MG63 (cell line): ENCODE data around the gene FAR2. TPM values are rescaled to one million over a fixed set of nuclear protein-coding genes. Genes with fewer than 3 reads are reported as not detected.

Experiments used
- DNase-seq: peaks from one replicate; pipeline ENCODE4 v3.0.0-alpha.2; 2020
- H3K27me3 ChIP-seq: fragments of 250-450 bp; sonication (Bioruptor Pico); 2 replicates; pipeline ENCODE4 v1.5.1; 2020; ENCODE audit warnings: mild to moderate bottlenecking, moderate library complexity
- H3K36me3 ChIP-seq: fragments of 250-450 bp; sonication (Bioruptor Pico); 2 replicates; pipeline ENCODE4 v1.5.1; 2020; ENCODE audit warnings: mild to moderate bottlenecking, moderate library complexity
- H3K4me3 ChIP-seq: fragments of 250-450 bp; sonication (Bioruptor Pico); 2 replicates; pipeline ENCODE4 v1.5.1; 2020; ENCODE audit warnings: mild to moderate bottlenecking, moderate library complexity
- H3K9me3 ChIP-seq: fragments of 250-450 bp; sonication (Bioruptor Pico); 2 replicates; pipeline ENCODE4 v1.5.1; 2020; ENCODE audit warnings: mild to moderate bottlenecking, moderate library complexity
- total RNA-seq: library from RNA; depleted of rRNA; stranded (reverse); fragments of >200 nt; shearing (Covaris generic); gene quantifications from 2 replicates; pipeline ENCODE4 v1.2.3, GENCODE V29; 2014; ENCODE audit warnings: low replicate concordance

The FAR2 gene
- total RNA-seq, 1 experiment from 2014 or later, result 19.5 TPM

DNA sequence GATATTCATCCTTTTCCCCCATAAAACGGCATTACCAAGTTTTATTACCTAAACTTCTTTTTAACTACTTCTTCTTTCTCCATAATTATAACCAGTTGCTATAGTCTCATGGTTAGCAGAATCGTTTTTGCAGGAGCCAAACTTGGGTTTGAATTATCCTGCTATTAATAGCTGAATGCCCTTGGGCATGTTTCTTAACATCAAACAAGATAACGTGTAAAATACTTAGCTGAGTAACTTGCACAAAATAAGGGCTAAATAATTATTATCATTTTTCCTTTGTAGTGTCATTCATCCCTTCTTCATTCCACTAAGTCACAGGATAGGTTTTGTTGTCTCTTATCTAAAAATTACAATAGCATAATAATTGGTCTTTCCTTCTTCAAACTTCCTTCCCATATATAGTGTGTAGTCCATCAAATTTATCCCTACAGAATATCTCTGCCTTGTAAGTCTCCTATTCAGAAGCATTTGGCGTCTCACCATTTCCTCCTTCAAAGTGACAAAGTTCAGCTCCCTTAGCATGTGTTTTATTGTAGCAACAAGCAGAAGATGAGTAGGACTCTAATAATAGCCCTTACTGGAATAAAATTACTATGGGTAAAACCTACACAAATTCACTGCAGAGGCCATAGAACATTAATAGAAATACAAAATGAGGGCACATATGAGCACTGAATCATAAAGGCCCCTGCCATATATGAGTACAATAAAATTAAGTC lies 63.8 kb downstream of the FAR2 start:
- no peak for DNase-seq
- H3K36me3 ChIP-seq, result no peaks in the 10 kb centered on the region
- H3K9me3 ChIP-seq, result no peaks in the 10 kb centered on the region
- no peaks in the 10 kb centered on the region for H3K27me3 ChIP-seq
- H3K4me3 ChIP-seq, result no peak overlapping the region

DNA sequence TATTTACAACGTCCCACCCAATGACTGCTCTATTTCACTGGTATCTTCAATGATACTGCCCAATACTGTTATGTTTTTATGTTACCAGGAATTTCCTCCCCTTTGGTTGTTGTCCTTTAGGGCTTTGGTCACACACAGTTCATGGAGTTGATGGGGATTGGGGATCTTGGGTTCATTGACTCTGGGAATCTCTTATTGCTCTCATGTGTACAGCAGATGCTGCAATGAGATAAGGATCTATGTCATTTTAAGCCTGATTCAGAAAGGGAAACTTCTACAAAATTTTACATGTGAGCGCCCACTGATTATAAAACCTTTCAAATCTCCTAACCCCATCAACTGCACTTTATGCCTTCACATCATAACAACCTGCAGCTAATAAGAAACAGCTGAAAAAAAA lies 67.2 kb downstream of the FAR2 start:
- Histone ChIP-seq H3K9me3 (peaks cover 7% of the 10 kb centered on the region; the same call in 1 of the 2 replicates), H3K4me3 (no peak overlapping the region), H3K36me3 (peaks cover 7% of the 10 kb centered on the region; the same call in 1 of the 2 replicates), H3K27me3 (no peaks in the 10 kb centered on the region)
- no peak for DNase-seq

- no peak overlapping the region for H3K4me3 ChIP-seq
- H3K27me3 ChIP-seq, result no peaks in the 10 kb centered on the region
- H3K36me3 ChIP-seq, result peaks cover 10% of the 10 kb centered on the region; the same call in 1 of the 2 replicates
- peaks cover 7% of the 10 kb centered on the region; the same call in 1 of the 2 replicates for H3K9me3 ChIP-seq
- DNase-seq, result no peak
These were observed 67.9 kb downstream of the FAR2 start for GRCh38 chr12:29216797-29217575.

GRCh38 chr12:29220632-29221336 lies 71.7 kb downstream of the FAR2 start:
- peaks cover 7% of the 10 kb centered on the region; the same call in 1 of the 2 replicates for H3K9me3 ChIP-seq
- H3K4me3 ChIP-seq, result no peak overlapping the region
- H3K36me3 ChIP-seq, result peaks cover 12% of the 10 kb centered on the region; the same call in 1 of the 2 replicates
- H3K27me3 ChIP-seq, result no peaks in the 10 kb centered on the region
- no peak for DNase-seq

DNA sequence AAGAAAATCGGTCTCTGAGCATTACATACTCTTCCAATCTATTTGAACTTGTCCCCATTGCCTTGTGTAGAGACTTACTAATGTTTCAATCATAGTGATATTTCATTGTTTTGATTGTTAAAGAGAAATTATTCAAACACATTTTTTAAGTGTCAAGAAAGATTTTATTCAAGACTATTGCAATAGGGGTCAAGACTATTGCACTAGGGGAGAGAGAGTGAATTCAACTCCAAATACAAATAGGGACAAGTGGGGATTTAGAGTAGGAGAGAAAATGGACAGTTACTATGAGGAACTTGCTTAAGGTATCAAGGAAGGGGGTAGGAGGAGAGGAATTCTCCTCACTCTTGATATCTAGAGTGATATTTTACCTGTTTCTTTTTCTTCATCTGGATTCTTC lies 73.1 kb downstream of the FAR2 start:
- Histone ChIP-seq H3K36me3 (peaks cover 12% of the 10 kb centered on the region; the same call in 1 of the 2 replicates), H3K27me3 (no peaks in the 10 kb centered on the region), H3K4me3 (no peak overlapping the region), H3K9me3 (peaks cover 7% of the 10 kb centered on the region; the same call in 1 of the 2 replicates)
- DNase-seq, result no peak

DNA sequence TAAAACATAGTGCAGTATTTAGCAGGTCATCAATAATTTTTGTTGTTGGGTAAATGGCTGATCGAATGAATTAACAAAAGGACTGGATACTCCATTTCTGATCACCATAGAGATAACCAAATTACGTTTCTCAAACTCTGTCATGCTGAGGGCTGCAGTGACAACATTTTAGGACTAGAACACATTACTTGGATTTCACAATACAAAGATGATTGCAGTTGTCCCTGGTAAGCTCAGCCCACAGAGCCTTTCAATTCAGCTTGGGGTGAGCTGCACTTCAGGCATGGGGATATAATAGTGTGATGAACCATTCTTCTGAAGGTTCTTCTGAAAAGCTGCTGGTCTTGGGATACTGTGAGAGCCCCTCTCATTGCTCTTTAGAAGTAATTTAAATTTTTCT lies 74.3 kb downstream of the FAR2 start:
- Histone ChIP-seq H3K9me3 (peaks cover 7% of the 10 kb centered on the region; the same call in 1 of the 2 replicates), H3K27me3 (no peaks in the 10 kb centered on the region), H3K4me3 (no peak overlapping the region), H3K36me3 (peaks cover 12% of the 10 kb centered on the region; the same call in 1 of the 2 replicates)
- no peak for DNase-seq

DNA sequence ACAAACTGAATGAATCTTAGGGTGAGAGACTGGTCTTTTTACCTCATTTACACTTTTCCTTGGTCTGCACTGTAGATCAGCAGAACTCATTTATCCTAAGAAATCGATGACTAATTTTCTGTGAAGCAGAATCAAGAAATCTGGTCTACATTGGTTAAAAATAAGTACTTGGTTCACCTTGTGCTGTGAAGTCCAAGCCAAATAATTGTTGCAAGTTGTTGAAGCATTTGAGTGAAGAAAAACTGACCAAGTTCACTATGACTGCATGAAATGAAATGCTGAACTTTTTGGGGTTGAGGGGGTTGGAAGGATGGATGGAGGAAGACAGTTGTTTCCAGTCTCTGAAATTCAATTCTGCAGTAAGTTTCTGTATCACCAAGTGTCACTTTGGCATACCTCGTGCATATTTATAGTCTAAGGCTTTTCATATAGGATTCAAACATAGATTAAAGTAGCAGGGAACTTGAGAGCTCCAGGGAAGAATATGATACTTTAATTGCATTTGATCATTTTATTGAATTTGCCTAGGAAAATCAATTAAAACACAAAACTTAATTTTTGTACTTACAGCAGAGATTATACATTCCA lies 75.0 kb downstream of the FAR2 start:
- no peak for DNase-seq
- Histone ChIP-seq H3K4me3 (no peak overlapping the region), H3K27me3 (no peaks in the 10 kb centered on the region), H3K36me3 (peaks cover 15% of the 10 kb centered on the region), H3K9me3 (peaks cover 7% of the 10 kb centered on the region; the same call in 1 of the 2 replicates)

GRCh38 chr12:29224572-29224971 lies 75.5 kb downstream of the FAR2 start:
- Histone ChIP-seq H3K4me3 (no peak overlapping the region), H3K36me3 (peaks cover 19% of the 10 kb centered on the region), H3K27me3 (no peaks in the 10 kb centered on the region), H3K9me3 (peaks cover 9% of the 10 kb centered on the region; the same call in 1 of the 2 replicates)
- DNase-seq, result no peak

DNA sequence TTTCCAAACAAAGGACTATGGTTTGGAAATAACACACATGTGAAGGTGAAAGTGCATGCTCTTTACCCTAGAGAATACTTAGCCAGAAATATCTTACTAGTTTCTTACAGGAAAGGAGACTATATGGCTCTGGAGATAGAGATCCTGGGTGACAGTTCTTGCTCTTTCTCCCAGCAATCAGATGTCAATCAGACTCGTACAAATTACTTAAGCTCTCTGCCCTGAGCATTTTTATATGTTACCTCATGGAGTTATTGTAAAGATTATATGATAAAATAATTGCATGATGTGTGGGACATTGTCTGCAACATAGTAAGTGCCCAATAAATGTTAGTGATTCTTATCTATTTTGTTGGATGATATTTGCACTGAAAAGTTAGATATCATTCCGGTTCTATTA lies 76.8 kb downstream of the FAR2 start:
- Histone ChIP-seq H3K27me3 (no peaks in the 10 kb centered on the region), H3K4me3 (no peak overlapping the region), H3K9me3 (peaks cover 6% of the 10 kb centered on the region; the same call in 1 of the 2 replicates), H3K36me3 (peaks cover 19% of the 10 kb centered on the region)
- DNase-seq, result no peak

DNA sequence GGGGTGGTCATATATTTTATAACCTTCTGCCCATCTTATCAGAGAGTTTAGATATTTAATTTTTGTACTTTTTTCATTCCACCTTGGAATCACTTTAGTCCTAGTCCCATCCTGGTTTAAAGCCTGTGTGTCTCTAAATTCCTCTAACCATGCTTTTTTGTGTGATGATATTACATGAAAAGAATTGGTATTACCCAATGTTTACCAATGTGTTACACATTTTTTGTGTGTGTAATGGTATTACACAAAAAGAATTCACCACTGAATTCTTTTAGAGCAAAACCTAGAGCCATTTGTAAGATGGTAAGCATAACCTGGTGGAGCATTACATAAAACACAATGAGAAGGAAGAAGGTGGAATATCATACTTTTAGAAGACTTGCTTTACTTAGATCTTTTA lies 77.5 kb downstream of the FAR2 start:
- DNase-seq, result no peak
- H3K9me3 ChIP-seq, result peaks cover 2% of the 10 kb centered on the region; the same call in 1 of the 2 replicates
- peaks cover 16% of the 10 kb centered on the region for H3K36me3 ChIP-seq
- H3K4me3 ChIP-seq, result no peak overlapping the region
- no peaks in the 10 kb centered on the region for H3K27me3 ChIP-seq

DNA sequence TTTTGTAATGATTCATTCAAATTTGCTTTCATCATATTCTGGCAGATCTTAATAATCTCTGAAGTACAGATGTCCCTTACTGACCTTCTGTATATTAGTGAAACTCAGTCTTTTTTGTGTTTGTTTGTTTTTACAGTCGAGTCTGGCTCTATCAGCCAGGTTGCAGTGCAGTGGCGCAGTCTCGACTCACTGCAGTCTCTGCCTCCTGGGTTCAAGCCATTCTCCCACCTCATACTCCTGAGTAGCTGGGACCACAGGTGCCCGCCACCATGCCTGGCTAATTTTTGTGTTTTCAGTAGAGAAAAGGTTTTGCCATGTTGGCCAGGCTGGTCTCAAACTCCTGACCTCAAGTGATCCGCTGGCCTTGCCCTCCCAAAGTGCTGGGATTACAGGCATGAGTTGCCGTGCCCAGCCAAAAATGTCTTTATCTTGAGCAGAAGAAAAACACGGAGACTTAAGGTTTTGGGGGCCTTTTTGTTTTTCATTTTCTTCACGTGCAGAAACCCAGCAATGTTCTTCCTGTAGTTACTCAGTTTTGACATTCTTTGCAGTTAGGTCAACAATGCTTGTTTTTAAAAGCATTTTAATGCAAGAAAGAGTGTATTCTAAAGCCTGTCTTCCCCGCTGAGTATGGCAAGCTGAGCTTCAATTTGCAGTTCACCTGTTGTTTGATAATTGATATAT lies 79.5 kb downstream of the FAR2 start:
- no peak for DNase-seq
- no peak overlapping the region for H3K4me3 ChIP-seq
- peaks cover 2% of the 10 kb centered on the region; the same call in 1 of the 2 replicates for H3K9me3 ChIP-seq
- peaks cover 12% of the 10 kb centered on the region for H3K36me3 ChIP-seq
- H3K27me3 ChIP-seq, result no peaks in the 10 kb centered on the region

DNA sequence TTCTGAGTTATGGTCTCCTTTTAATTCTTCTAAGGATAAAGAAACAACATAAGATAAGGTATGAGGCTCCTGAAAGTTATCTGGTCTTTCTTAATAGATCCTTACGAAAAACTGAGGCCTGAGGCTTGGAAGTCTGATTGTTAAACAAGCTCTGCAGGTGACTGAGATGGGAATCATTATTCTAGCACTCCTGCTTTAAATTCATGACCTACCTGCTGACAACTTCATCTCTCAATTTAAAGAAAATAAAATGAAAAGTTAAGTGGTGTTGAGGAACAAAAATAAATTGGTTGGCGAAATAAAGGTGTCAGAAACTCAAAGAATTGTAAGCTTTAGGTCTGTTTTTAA lies 80.1 kb downstream of the FAR2 start:
- peaks cover 2% of the 10 kb centered on the region; the same call in 1 of the 2 replicates for H3K9me3 ChIP-seq
- no peak for DNase-seq
- no peak overlapping the region for H3K4me3 ChIP-seq
- peaks cover 12% of the 10 kb centered on the region for H3K36me3 ChIP-seq
- H3K27me3 ChIP-seq, result no peaks in the 10 kb centered on the region

GRCh38 chr12:29229937-29230336 lies 80.9 kb downstream of the FAR2 start:
- Histone ChIP-seq H3K9me3 (peaks cover 2% of the 10 kb centered on the region; the same call in 1 of the 2 replicates), H3K4me3 (no peak overlapping the region), H3K36me3 (peaks cover 12% of the 10 kb centered on the region), H3K27me3 (no peaks in the 10 kb centered on the region)
- DNase-seq, result no peak

GRCh38 chr12:29230800-29231560 lies 81.9 kb downstream of the FAR2 start:
- Histone ChIP-seq H3K36me3 (peaks cover 12% of the 10 kb centered on the region), H3K27me3 (no peaks in the 10 kb centered on the region), H3K9me3 (peaks cover 2% of the 10 kb centered on the region; the same call in 1 of the 2 replicates), H3K4me3 (no peak overlapping the region)
- no peak for DNase-seq

- Histone ChIP-seq H3K4me3 (no peak overlapping the region), H3K27me3 (no peaks in the 10 kb centered on the region), H3K9me3 (peaks cover 2% of the 10 kb centered on the region; the same call in 1 of the 2 replicates), H3K36me3 (peaks cover 12% of the 10 kb centered on the region)
- DNase-seq, result no peak
These were observed 83.0 kb downstream of the FAR2 start for GRCh38 chr12:29232086-29232485.
